Left renal cortex interstitium (tissue), 4 donors: Measurements from ENCODE around the gene INAFM1. TPM values are rescaled to one million over a fixed set of nuclear protein-coding genes. Genes with fewer than 3 reads are reported as not detected.

Source experiments
- DNase-seq, 4 donors: peaks; one replicate each; pipeline ENCODE4 v3.0.0-alpha.2; 2013; ENCODE audit warnings: low read depth in 4 of 4, low spot score in 2 of 4, missing footprints in 1 of 4
- polyA plus RNA-seq, 4 donors: library from polyadenylated mRNA; unstranded; fragments of 120-200 nt; gene quantifications; one replicate each; pipeline ENCODE4 v1.2.1, GENCODE V29; 2013; ENCODE audit not compliant: insufficient read length in 4 of 4

The INAFM1 gene
- polyA plus RNA-seq, 4 donors: 6.4 to 12.9 (median 10.5) TPM

- DNase-seq: peak in 1 of 4 donors; percentile 15
These were observed 30.6 kb downstream of the INAFM1 start for GRCh38 chr19:47305309-47305751.

- no peak for DNase-seq
These were observed 31.6 kb downstream of the INAFM1 start for GRCh38 chr19:47306303-47306702.

- no peak for DNase-seq
These were observed 34.4 kb downstream of the INAFM1 start for GRCh38 chr19:47309038-47309437.

- DNase-seq: no peak
These were observed 34.9 kb downstream of the INAFM1 start, which contains the start of gene C5AR1 for GRCh38 chr19:47309608-47310007. Gene C5AR1 (plus strand): TSS chr19:47309861. CDS start chr19:47309896, 35 bp downstream.

GRCh38 chr19:47310323-47310722, 35.6 kb downstream of the INAFM1 start:
- DNase-seq: no peak

- DNase-seq: no peak
These were observed 36.1 kb downstream of the INAFM1 start for GRCh38 chr19:47310819-47311218.

GRCh38 chr19:47312366-47313006, 37.8 kb downstream of the INAFM1 start:
- no peak for DNase-seq

- no peak for DNase-seq
These were observed 39.1 kb downstream of the INAFM1 start for GRCh38 chr19:47313754-47314295.

GRCh38 chr19:47315125-47315821, 40.6 kb downstream of the INAFM1 start:
- DNase-seq: no peak

- no peak for DNase-seq
These were observed 41.8 kb downstream of the INAFM1 start for GRCh38 chr19:47316513-47316912.

GRCh38 chr19:47319923-47320871, 45.5 kb downstream of the INAFM1 start:
- no peak for DNase-seq

- DNase-seq: no peak
These were observed 46.9 kb downstream of the INAFM1 start for GRCh38 chr19:47321630-47322029.

- DNase-seq: no peak
These were observed 47.4 kb downstream of the INAFM1 start for GRCh38 chr19:47322058-47322457.

- no peak for DNase-seq
These were observed 48.7 kb downstream of the INAFM1 start for GRCh38 chr19:47323409-47323808.

GRCh38 chr19:47323872-47324271, 49.2 kb downstream of the INAFM1 start:
- no peak for DNase-seq

GRCh38 chr19:47324502-47324901, 49.8 kb downstream of the INAFM1 start:
- no peak for DNase-seq

Other genes starting within 250 kb of the INAFM1 start
- gene TMEM160, start 226.3 kb upstream of the INAFM1 start, polyA plus RNA-seq: 10 to 100 TPM in 2 of 4 donors, 1 to 10 TPM in 2; 7.7 to 20.1 (median 12.0) TPM
- gene ZC3H4, start 161.1 kb upstream of the INAFM1 start, polyA plus RNA-seq: 10 to 100 TPM; 34.9 to 38.9 (median 35.9) TPM
- 100 to 1,000 TPM; 107 to 131 (median 118) TPM for gene SAE1, start 144.1 kb upstream of the INAFM1 start, polyA plus RNA-seq
- 1 to 10 TPM; 1.6 to 2.9 (median 2.6) TPM for gene BBC3, start 43.7 kb upstream of the INAFM1 start, polyA plus RNA-seq
- gene CCDC9, start 18.4 kb upstream of the INAFM1 start, polyA plus RNA-seq: 10 to 100 TPM; 19.5 to 31.8 (median 29.0) TPM
- 10 to 100 TPM in 1 of 4 donors, 1 to 10 TPM in 3; 3.8 to 11.8 (median 6.0) TPM for gene C5AR1, start 35.0 kb downstream of the INAFM1 start, polyA plus RNA-seq
- gene C5AR2, start 57.3 kb downstream of the INAFM1 start, polyA plus RNA-seq: under 1 TPM; 0.34 to 0.51 (median 0.45) TPM
- 10 to 100 TPM in 3 of 4 donors, 1 to 10 TPM in 1; 9.6 to 21.9 (median 16.0) TPM for gene DHX34, start 74.4 kb downstream of the INAFM1 start, polyA plus RNA-seq
- 10 to 100 TPM; 20.1 to 32.2 (median 28.9) TPM for gene MEIS3, start 144.6 kb downstream of the INAFM1 start, polyA plus RNA-seq
- under 1 TPM; 0.17 to 0.44 (median 0.31) TPM for gene SLC8A2, start 197.0 kb downstream of the INAFM1 start, polyA plus RNA-seq
- gene KPTN, start 209.3 kb downstream of the INAFM1 start, polyA plus RNA-seq: 10 to 100 TPM; 10.4 to 15.8 (median 12.8) TPM
- gene NAPA, start 240.2 kb downstream of the INAFM1 start, polyA plus RNA-seq: 100 to 1,000 TPM; 147 to 180 (median 159) TPM